NCI-H526 (cell line): ENCODE data around the gene TPST2.
A peak's percentile ranks its signal among the peaks of the same experiment; 100 is the strongest.

ENCODE experiments used
- DNase-seq, 2 experiments: peaks; one replicate each; lab custom pipeline; 2025; lab: John Stamatoyannopoulos, UW

TPST2 gene

GRCh38 chr22:26610072-26610958, 20.4 kb upstream of the TPST2 start:
- no peak for DNase-seq

- DNase-seq = no peak
Observed at GRCh38 chr22:26609287-26609686, 19.4 kb upstream of the TPST2 start.

GRCh38 chr22:26608129-26608528, 18.2 kb upstream of the TPST2 start:
- DNase-seq = no peak

- DNase-seq = no peak
Observed at GRCh38 chr22:26606611-26607010, 16.7 kb upstream of the TPST2 start.

DNA sequence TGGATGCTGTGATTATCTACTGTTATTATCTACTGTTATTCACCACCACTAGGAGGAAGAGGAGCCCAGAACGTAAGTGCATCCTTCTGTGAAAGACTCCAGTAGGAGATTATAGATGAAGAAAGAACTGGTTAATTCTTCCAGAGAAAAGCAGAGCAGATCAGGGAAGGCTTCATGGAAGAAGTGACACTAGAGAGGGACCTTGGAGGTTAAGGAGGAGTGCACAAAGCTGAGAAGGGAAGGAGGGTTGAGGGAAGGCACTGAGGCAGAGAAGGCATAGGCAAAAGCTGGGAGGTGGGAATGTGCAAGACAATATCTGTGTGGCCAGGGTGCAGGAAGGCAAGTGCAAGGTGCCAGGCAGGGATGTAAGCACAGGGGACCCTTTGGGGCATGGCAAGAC, 14.4 kb upstream of the TPST2 start:
- DNase-seq = no peak

DNA sequence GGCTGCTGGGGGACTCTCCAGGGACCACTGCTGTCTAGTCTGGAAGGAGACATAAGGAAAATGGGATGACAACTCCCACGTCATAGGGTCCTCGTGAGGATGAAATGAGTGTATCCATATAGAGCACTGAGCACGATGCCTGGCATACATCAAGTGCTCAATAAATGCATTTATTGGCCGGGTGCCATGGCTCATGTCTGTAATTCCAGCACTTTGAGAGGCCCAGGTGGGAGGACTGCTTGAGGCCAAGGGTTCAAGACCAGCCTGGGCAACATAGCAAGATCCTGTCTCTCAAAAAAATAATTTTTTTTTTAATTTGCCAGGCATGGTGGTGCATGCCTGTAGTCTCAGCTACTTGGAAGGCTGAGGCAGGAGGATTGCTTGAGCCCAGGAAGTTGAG, 12.2 kb upstream of the TPST2 start:
- DNase-seq = no peak

- no peak for DNase-seq
Observed at GRCh38 chr22:26601726-26602125, 11.8 kb upstream of the TPST2 start.

- no peak for DNase-seq
Observed at GRCh38 chr22:26599505-26599904, 9.6 kb upstream of the TPST2 start.

GRCh38 chr22:26597480-26597879, 7.5 kb upstream of the TPST2 start:
- no peak for DNase-seq

DNA sequence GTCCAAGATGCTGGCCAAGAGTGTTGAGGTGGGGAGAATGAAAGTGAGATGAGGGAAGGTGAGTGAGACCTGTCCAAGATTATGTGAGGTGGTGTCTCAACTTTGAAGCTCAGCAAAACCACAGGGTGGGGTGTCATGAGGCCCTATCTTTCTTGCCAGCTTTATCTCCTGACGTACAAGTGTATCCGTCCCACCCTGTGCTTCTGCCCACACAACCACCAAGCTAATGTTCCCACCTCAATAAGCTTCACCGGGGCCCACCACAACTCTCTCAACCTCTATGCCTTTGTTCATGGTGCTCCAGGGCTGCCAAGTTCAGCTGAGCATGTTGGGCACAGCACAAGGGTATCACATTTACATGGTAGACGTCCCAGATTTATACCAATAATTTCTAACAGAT, 7.1 kb upstream of the TPST2 start:
- DNase-seq = no peak

DNA sequence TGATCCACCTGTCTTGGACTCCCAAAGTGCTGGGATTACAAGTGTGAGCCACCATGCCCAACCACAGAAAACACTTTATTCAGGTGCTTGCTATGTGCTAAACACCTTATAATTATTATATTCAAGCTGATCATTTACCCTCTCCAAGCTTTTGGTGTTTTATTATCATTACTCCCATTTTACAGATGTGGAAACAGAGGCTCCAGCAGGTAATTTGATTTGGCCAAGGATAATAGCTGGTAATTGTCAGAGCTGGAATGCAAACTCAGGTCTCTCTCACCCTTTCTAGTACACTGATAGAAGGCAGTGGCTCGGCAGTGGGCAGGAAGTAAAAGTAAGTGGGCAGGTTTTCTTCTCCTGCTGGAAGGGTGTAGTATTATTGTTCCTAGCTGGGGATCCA, 3.8 kb upstream of the TPST2 start:
- DNase-seq = no peak

DNA sequence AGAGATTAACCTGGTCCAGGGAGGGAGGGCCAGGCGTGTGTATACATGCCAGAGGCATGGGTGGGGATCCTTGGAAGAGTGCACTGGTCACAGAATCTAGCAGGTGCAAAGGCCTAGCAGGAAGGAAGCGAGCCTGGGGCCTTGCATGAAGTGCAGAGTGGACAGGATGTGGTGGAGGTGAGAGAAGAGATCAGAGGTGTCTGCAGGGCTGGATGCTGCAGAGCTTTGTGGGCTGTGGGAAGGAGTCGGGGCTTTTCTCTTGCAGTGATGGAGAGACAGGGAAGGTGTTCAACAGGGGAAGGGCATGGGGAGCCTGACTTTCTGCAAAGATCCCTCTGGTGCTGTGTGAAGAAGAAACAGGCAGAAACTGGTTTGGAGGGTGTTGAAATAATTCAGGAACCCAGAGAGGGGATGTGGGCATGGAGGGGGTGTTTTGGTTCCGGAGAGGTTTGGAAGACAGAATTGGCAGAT, 2.5 kb upstream of the TPST2 start:
- peak; percentile 6 to 13 for DNase-seq

- peak in 1 of 2 experiments; percentile 44 for DNase-seq
Observed at GRCh38 chr22:26589367-26589844, 526 bp downstream of the TPST2 start.

- no peak for DNase-seq
Observed at GRCh38 chr22:26588729-26589366, 1.1 kb downstream of the TPST2 start.

DNA sequence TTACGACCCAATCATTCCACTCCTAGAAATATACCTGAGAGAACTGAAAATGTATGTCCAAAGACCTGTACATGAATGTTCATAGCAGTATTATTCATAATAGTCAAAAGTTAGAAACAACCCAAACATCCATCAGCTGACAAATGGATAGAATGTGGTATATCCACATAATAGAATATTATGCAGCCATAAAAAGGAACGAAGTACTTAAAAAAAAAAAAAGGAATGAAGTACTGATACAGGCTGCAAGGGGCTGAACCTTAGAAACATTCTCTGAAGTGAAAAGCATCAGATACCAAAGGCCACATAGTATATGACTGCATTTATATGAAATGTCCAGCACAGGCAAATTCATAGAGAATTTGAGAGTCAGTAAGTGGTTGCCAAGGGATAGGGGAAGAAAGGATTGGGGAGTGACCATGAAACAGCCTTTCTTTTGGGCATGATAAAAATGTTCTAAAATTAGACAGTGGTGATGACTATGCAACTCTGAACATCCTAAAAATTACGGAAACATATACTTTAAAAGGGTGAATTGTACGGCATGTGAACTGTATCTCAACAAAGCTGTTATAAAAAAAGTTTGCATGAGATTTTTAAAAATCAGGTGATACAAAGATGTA, 1.8 kb downstream of the TPST2 start:
- DNase-seq = no peak

- DNase-seq = peak in 1 of 2 experiments; percentile 26
Observed at GRCh38 chr22:26586556-26587325, 3.2 kb downstream of the TPST2 start.

DNA sequence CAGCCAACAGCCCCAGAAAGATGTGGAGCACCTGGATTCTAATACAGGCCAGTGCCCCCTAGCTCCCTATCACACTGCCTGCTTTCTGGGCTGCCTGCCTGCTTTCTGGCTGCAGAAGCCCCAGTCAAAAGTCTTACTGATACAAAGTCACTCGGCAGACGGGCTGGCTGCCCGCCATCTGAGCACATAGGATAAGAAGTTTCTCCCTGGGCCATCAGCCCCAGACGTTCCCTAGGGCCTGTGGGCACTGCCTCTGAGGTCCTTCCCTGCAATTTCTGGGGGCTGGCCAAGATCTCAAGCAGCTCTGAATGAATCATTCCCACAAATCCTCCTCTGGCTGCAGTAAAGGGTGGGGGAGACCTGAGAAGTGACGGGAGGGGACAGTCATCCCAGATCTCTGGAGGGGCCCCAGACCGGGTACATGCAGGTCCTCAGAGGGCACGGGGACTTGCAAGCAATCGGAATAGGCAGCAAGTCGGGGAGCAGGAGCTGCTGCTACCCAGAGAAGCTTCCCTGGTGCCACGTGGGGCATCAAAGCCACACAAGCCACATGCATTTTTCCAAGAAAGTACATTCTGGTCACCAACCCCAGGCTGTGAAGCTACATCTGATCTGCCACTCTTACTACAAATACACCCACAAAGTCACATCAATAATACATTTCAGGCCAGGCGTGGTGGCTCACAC, 4.7 kb downstream of the TPST2 start:
- peak in 1 of 2 experiments; percentile 7 for DNase-seq

- no peak for DNase-seq
Observed at GRCh38 chr22:26584010-26584409, 5.9 kb downstream of the TPST2 start.

DNA sequence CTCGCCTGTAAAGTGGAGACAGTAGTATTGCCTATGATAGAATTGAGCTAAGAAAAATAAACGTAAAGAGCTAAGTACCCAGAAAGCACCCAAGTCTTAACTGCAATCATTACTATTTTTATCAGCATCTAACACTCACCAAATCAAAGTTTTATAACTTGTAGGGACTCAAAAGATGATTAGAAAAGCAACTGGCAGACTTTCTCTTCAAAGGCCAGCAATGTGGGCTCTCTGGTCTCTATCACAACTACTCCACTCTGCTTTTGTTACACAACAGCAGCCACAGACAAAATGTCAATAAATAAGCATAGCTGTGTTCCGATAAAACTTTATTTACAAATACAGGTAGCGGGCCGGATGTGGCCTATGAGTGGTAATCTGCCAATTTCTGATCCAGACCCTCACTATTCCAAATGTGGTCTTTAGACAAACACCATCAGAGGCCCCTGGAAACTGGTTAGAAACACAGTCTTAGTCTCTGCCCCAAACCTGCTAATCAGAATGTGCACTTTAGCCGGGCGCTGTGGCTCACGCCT, 8.2 kb downstream of the TPST2 start:
- no peak for DNase-seq

- no peak for DNase-seq
Observed at GRCh38 chr22:26581026-26581425, 8.9 kb downstream of the TPST2 start.
